WTC11 (cell line): ENCODE measurements around the gene PTPRN2. TPM values are rescaled to one million over a fixed set of nuclear protein-coding genes. Genes with fewer than 3 reads are reported as not detected.
A peak's percentile ranks its signal among the peaks of the same experiment; 100 is the strongest.

Source experiments
- ATAC-seq: fragments of 200-7000 bp; cut with Tn5 transposase; 2 replicates; pipeline ENCODE4 v1.10.0; 2021; ENCODE audit warnings: mild to moderate bottlenecking, moderate library complexity
- CTCF ChIA-PET: fragments of 300-600 bp; sonication (Branson Sonifier 250); formaldehyde crosslinking; loops from one replicate; lab custom pipeline; 2021; ENCODE audit warnings: antibody characterized with exemption; lab: Charles Lee
- POLR2A ChIA-PET: fragments of 350-600 bp; sonication (Branson Sonifier 250); formaldehyde crosslinking; loops from one replicate; lab custom pipeline; 2021; ENCODE audit warnings: antibody characterized with exemption; lab: Charles Lee
- DNase-seq: peaks from one replicate; pipeline ENCODE4 v3.0.0; 2021; ENCODE audit warnings: low spot score
- H3K27ac Mint-ChIP-seq: 2 replicates; pipeline ENCODE4 v1.8.0; 2021; ENCODE audit warnings: mixed read lengths
- H3K27me3 Mint-ChIP-seq: 2 replicates; pipeline ENCODE4 v1.8.0; 2021; ENCODE audit warnings: low read depth, mild to moderate bottlenecking, moderate library complexity, mixed read lengths
- H3K36me3 Mint-ChIP-seq: 2 replicates; pipeline ENCODE4 v1.8.0; 2021; ENCODE audit warnings: mixed read lengths
- H3K4me1 Mint-ChIP-seq: 2 replicates; pipeline ENCODE4 v1.8.0; 2022; ENCODE audit warnings: mixed read lengths
- H3K4me3 Mint-ChIP-seq: 2 replicates; pipeline ENCODE4 v1.8.0; 2021; ENCODE audit warnings: mild to moderate bottlenecking, moderate library complexity, mixed read lengths
- H3K9me3 Mint-ChIP-seq: 2 replicates; pipeline ENCODE4 v1.8.0; 2021; ENCODE audit warnings: mixed read lengths
- CDX4 ChIP-seq: fragments of 250-450 bp; sonication (Bioruptor Pico); IDR thresholded peaks from 2 replicates; pipeline ENCODE4 v1.9.0; 2021; ENCODE audit warnings: moderate library complexity, mild to moderate bottlenecking, inconsistent platforms, borderline replicate concordance
- E2F1 ChIP-seq: sonication (generic); formaldehyde crosslinking; IDR thresholded peaks from 2 replicates; pipeline ENCODE4 v1.8.0; 2022; ENCODE audit warnings: mild to moderate bottlenecking, missing genetic modification reagents
- ELF4 ChIP-seq: sonication (generic); formaldehyde crosslinking; IDR thresholded peaks from 2 replicates; pipeline ENCODE4 v1.8.1; 2022; ENCODE audit warnings: low read depth, mild to moderate bottlenecking, moderate library complexity, missing genetic modification reagents
- ESRRA ChIP-seq: sonication (generic); formaldehyde crosslinking; IDR thresholded peaks from 2 replicates; pipeline ENCODE4 v1.8.1; 2022; ENCODE audit warnings: mild to moderate bottlenecking, missing genetic modification reagents, borderline replicate concordance
- FOXP1 ChIP-seq: sonication (generic); formaldehyde crosslinking; IDR thresholded peaks from 2 replicates; pipeline ENCODE4 v1.8.0; 2022; ENCODE audit warnings: missing genetic modification reagents, mild to moderate bottlenecking, moderate library complexity, borderline replicate concordance
- GABPB1 ChIP-seq: sonication (generic); formaldehyde crosslinking; IDR thresholded peaks from 2 replicates; pipeline ENCODE4 v1.8.1; 2023; ENCODE audit warnings: mild to moderate bottlenecking, missing genetic modification reagents
- IRF1 ChIP-seq: sonication (generic); formaldehyde crosslinking; IDR thresholded peaks from 2 replicates; pipeline ENCODE4 v1.8.0; 2023; ENCODE audit warnings: missing genetic modification reagents
- IRF2 ChIP-seq: sonication (generic); formaldehyde crosslinking; IDR thresholded peaks from 2 replicates; pipeline ENCODE4 v1.8.0; 2022; ENCODE audit warnings: low read depth, missing genetic modification reagents, borderline replicate concordance
- JAZF1 ChIP-seq: fragments of 250-450 bp; sonication (Bioruptor Pico); IDR thresholded peaks from 2 replicates; pipeline ENCODE4 v1.9.0; 2021; ENCODE audit warnings: moderate library complexity, mild to moderate bottlenecking, inconsistent platforms
- MLX ChIP-seq: sonication (generic); formaldehyde crosslinking; IDR thresholded peaks from 2 replicates; pipeline ENCODE4 v1.8.1; 2023; ENCODE audit warnings: mild to moderate bottlenecking, missing genetic modification reagents, moderate library complexity
- NFATC4 ChIP-seq: fragments of 250-450 bp; sonication (Bioruptor Pico); IDR thresholded peaks from 2 replicates; pipeline ENCODE4 v1.9.0; 2021; ENCODE audit warnings: mild to moderate bottlenecking
- NFE2L1 ChIP-seq: sonication (generic); formaldehyde crosslinking; IDR thresholded peaks from 2 replicates; pipeline ENCODE4 v1.8.1; 2023; ENCODE audit warnings: missing genetic modification reagents
- SMAD3 ChIP-seq: sonication (generic); formaldehyde crosslinking; IDR thresholded peaks from 2 replicates; pipeline ENCODE4 v1.8.0; 2022; ENCODE audit warnings: missing genetic modification reagents, mild to moderate bottlenecking, borderline replicate concordance
- SMAD4 ChIP-seq: sonication (generic); formaldehyde crosslinking; IDR thresholded peaks from 2 replicates; pipeline ENCODE4 v1.8.0; 2022; ENCODE audit warnings: mild to moderate bottlenecking, missing genetic modification reagents
- TCF7 ChIP-seq: sonication (generic); formaldehyde crosslinking; IDR thresholded peaks from 2 replicates; pipeline ENCODE4 v1.8.0; 2022; ENCODE audit warnings: mild to moderate bottlenecking, low read depth, missing genetic modification reagents, moderate library complexity
- ZBTB43 ChIP-seq: sonication (generic); formaldehyde crosslinking; IDR thresholded peaks from 2 replicates; pipeline ENCODE4 v1.8.1; 2023; ENCODE audit warnings: mild to moderate bottlenecking, missing genetic modification reagents
- ZMAT4 ChIP-seq: fragments of 250-450 bp; sonication (Bioruptor Pico); IDR thresholded peaks from 2 replicates; pipeline ENCODE4 v1.9.0; 2021; ENCODE audit warnings: mild to moderate bottlenecking
- ZNF138 ChIP-seq: sonication (generic); formaldehyde crosslinking; conservative IDR thresholded peaks from 2 replicates; pipeline ENCODE4 v1.8.1; 2022; ENCODE audit warnings: mild to moderate bottlenecking, moderate library complexity, missing genetic modification reagents
- ZNF219 ChIP-seq: sonication (generic); formaldehyde crosslinking; IDR thresholded peaks from 2 replicates; pipeline ENCODE4 v1.8.0; 2023; ENCODE audit warnings: missing genetic modification reagents, mild to moderate bottlenecking, borderline replicate concordance
- ZNF232 ChIP-seq: sonication (generic); formaldehyde crosslinking; IDR thresholded peaks from 2 replicates; pipeline ENCODE4 v1.8.0; 2022; ENCODE audit warnings: mild to moderate bottlenecking, missing genetic modification reagents
- ZNF396 ChIP-seq: fragments of 250-450 bp; sonication (Bioruptor Pico); IDR thresholded peaks from 2 replicates; pipeline ENCODE4 v1.8.0; 2021; ENCODE audit warnings: mild to moderate bottlenecking, moderate library complexity, borderline replicate concordance
- ZNF671 ChIP-seq: fragments of 250-450 bp; sonication (Bioruptor Pico); IDR thresholded peaks from 2 replicates; pipeline ENCODE4 v1.8.0; 2021; ENCODE audit warnings: mild to moderate bottlenecking
- ZSCAN18 ChIP-seq: fragments of 250-450 bp; sonication (Bioruptor Pico); IDR thresholded peaks from 2 replicates; pipeline ENCODE4 v2.1.2; 2022; ENCODE audit warnings: mild to moderate bottlenecking, moderate library complexity
- total RNA-seq: library from RNA; stranded (reverse); gene quantifications from 3 replicates; pipeline ENCODE4 v1.2.3, GENCODE V29; 2021

PTPRN2 gene
- total RNA-seq, 1 experiment from 2014 or later = 4.7 TPM

- H3K27me3 Mint-ChIP-seq = no peaks in the 10 kb centered on the region
- H3K36me3 Mint-ChIP-seq = no peaks in the 10 kb centered on the region; the same call in 1 of the 2 replicates
- no peak overlapping the region for H3K4me3 Mint-ChIP-seq
- CTCF ChIA-PET = no interaction called here
- DNase-seq = no peak
- H3K4me1 Mint-ChIP-seq = peaks cover 10% of the 10 kb centered on the region
- TF ChIP-seq ZNF138 (CRISPR knock-in tag) (no peak), NFE2L1 (0 out of 2 replicates have a peak, but pooled peaks have one; percentile 64), ZBTB43 (CRISPR knock-in tag) (peak; percentile 67; the same call in 1 of the 2 replicates)
- H3K9me3 Mint-ChIP-seq = no peaks in the 10 kb centered on the region
- ATAC-seq = no peak
- POLR2A ChIA-PET = no interaction called here
- no peak overlapping the region for H3K27ac Mint-ChIP-seq
Observed at GRCh38 chr7:158263110-158263963, 324.3 kb downstream of the PTPRN2 start.

- H3K27me3 Mint-ChIP-seq = no peaks in the 10 kb centered on the region; the same call in 1 of the 2 replicates
- H3K4me3 Mint-ChIP-seq = no peak overlapping the region
- CTCF ChIA-PET = no interaction called here
- no peak overlapping the region for H3K27ac Mint-ChIP-seq
- POLR2A ChIA-PET = no interaction called here
- no peak for TF ChIP-seq NFATC4 (CRISPR knock-in tag)
- TF ChIP-seq IRF1 = no peak
- no peak for TF ChIP-seq ZMAT4 (CRISPR knock-in tag)
- no peak for TF ChIP-seq ZSCAN18
- no peak for TF ChIP-seq SMAD4 (CRISPR knock-in tag)
- TF ChIP-seq SMAD3 (CRISPR knock-in tag) = no peak
- TF ChIP-seq CDX4 (CRISPR knock-in tag) = no peak
- no peak for TF ChIP-seq TCF7 (CRISPR knock-in tag)
- TF ChIP-seq ESRRA = no peak
- no peak for TF ChIP-seq ZNF232
- no peak for TF ChIP-seq IRF2 (CRISPR knock-in tag)
- TF ChIP-seq ELF4 (CRISPR knock-in tag) = no peak
- no peak for TF ChIP-seq ZNF396 (CRISPR knock-in tag)
- TF ChIP-seq E2F1 (CRISPR knock-in tag) = no peak
- TF ChIP-seq MLX = no peak
- no peak for TF ChIP-seq FOXP1 (CRISPR knock-in tag)
- TF ChIP-seq ZNF671 (CRISPR knock-in tag) = no peak
- no peak for TF ChIP-seq JAZF1 (CRISPR knock-in tag)
- no peak for TF ChIP-seq GABPB1 (CRISPR knock-in tag)
- TF ChIP-seq ZNF219 (CRISPR knock-in tag) = no peak
- no peaks in the 10 kb centered on the region; the same call in 1 of the 2 replicates for H3K36me3 Mint-ChIP-seq
- ATAC-seq (no peak), DNase-seq (no peak)
- no peaks in the 10 kb centered on the region for H3K9me3 Mint-ChIP-seq
- peaks cover 13% of the 10 kb centered on the region for H3K4me1 Mint-ChIP-seq
Observed at GRCh38 chr7:158262284-158263109, 325.1 kb downstream of the PTPRN2 start.
